G401.6 (cell line): ENCODE measurements around the gene TMEM97.
"Not testable (repeated sequence)": the region's sequence is repeated elsewhere in the genome, so short reads cannot be mapped to it uniquely, and the experiment has no call there.

Source experiments
- FAIRE-seq: peaks from 2 replicates; lab custom pipeline; 2012; peaks lifted over from hg19 to GRCh38; lab: Jason Lieb, UNC

Gene TMEM97

DNA sequence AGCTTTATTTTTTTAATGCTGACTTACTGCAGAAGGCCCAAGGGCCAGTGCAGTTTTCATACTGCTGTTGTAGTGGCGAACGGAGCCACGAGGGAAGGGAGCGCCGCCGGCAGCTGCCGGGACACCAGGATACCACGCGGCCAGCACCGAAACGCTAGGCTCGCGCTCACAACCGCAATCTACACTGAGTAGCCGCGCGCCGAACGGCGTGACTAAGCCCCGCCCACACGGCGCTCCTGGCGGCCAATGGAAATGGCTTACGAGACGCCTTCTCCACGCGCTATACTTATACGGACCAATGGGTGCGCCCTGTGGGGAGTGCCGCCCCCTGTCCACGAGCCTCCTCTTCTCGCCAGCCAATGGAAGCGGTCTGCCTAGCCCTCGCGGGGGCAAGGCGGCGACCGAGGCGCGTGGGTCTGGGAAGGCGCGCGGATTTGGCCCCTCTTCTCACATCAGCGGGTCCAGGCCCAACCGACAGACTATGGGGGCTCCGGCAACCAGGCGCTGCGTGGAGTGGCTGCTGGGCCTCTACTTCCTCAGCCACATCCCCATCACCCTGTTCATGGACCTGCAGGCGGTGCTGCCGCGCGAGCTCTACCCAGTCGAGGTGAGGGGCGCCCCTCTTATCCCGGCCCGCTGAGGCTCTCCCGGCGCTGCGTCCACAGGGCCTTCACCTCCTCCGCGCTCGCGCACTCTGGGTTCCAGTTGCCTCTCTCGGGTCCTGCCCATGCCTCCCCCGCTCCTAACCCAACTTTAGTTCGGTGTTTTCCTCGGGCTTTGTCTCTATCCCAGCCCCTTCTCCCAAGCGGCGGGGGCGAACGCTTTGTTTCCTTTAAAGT lies at the start of gene TMEM97:
TMEM97 (plus strand) TSS at position 442 of the 839 bp plus-strand sequence; CDS start at position 482, 40 bp downstream.
- FAIRE-seq = peak; percentile 94

DNA sequence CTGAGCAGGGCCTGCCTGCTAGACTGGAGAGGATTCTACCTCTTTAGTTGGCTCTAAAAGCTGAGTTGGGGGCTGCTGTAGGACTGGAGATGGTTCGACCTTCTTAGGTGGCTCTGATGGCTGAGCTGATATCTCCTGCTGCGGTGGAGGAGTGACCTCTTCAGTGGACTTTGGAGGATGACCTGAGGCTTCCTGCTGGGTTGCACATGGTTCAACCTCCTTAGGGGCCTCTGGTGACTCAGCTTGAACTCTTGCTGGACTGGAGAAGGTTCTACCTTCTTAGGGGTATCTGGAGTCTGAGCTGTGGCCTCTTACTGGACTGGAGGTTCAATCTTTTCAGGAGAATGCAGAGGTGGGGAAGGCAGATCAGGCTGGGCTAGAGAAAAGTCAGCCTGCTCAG lies 48.9 kb upstream of the TMEM97 start:
- no peak for FAIRE-seq

GRCh38 chr17:28270926-28271325 lies 48.1 kb upstream of the TMEM97 start:
- no peak for FAIRE-seq

- no peak for FAIRE-seq
These were observed 47.6 kb upstream of the TMEM97 start for GRCh38 chr17:28271431-28271830.

DNA sequence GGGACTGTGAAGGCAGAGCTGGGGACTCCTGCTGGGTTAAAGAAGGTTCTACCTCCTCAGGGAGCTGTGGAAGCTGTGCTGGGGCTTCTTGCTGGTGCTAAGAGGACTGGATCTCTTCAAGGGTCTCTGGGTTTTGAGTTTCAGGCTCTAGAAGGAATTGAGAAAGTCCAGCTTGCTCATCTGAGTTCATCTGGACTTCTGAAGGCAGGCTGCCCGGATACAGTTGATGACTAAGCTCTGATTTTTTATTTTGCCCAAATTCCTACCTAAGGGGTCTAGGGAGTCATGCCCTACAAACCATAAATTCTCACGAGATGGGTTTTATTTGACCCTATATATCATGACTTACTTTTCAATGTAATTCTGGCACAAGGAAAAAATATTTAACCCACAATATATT lies 46.8 kb upstream of the TMEM97 start:
- no peak for FAIRE-seq

DNA sequence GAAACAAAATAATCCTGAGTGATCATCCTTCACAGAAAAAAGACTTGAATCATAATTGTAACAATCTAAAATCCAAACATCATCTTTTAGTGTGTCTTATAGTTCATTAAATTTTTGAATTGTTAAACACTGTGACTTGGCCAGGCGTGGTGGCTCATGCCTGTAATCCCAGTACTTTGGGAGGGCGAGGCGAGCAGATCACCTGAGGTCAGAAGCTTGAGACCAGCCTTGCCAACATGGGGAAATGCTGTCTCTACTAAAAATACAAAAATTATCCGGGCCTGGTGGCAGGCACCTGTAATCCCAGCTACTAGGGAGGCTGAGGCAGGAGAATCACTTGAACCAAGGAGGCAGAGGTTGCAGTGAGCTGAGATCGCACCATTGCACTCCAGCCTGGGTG lies 45.7 kb upstream of the TMEM97 start:
- not testable (repeated sequence) for FAIRE-seq

GRCh38 chr17:28274591-28275265 lies 44.3 kb upstream of the TMEM97 start:
- no peak for FAIRE-seq

DNA sequence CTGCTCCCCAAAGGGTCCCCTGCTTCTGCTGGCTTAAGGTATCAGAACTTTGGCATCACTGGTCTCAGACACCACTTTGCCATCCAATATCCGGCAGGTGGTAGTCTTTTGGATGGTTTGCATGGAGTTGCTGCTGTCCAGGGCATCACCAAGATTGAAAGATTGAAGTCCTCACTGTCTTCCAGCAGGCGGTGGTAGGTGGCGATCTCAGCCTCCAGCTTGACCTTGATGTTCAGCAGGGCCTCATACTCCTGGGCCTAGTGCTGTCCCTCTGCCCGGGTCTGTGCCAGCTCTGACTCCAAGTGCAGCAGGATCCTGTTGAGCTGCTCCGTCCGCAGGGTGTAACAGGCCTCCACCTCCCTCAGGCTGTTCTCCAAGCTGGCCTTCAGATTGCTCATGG lies 43.0 kb upstream of the TMEM97 start:
- FAIRE-seq = no peak

GRCh38 chr17:28279411-28279810 lies 39.6 kb upstream of the TMEM97 start:
- FAIRE-seq = no peak

GRCh38 chr17:28280826-28281225 lies 38.2 kb upstream of the TMEM97 start:
- FAIRE-seq = no peak

DNA sequence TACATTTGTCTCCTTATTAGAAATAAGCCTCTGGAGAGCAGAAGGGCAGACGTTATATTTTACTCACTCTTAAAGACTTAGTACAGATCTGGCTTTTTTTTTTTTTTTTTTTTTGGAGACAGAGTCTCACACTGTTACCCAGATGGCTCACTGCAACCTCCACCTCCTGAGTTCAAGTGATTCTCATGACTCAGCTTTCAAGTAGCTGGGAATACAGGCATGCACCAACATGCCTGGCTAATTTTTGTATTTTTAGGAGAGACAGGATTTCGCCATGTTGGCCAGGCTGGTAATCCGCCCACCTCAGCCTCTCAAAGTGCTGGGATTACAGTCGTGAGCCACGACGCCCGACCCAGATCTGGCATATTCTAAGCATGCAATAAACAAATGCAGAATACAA lies 36.4 kb upstream of the TMEM97 start:
- FAIRE-seq = peak; percentile 94

DNA sequence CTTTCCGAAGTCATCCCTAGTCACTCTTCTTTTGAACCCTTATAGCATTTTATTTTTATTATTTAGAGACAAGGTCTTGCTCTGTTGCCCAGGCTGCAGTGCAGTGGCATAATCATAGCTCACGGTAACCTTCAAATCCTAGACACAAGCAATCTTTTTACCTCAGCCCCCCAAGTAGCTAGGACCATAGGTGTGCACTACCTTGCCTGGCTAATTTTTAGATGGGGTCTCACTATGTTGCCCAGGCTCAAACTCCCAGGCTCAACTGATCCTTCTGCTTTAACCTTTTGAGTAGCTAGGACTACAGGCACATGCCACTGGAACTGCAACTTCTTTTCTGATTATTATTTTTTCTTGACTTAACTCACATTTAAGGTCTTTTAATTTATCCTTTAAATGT lies 33.0 kb upstream of the TMEM97 start:
- no peak for FAIRE-seq

GRCh38 chr17:28290703-28291102 lies 28.3 kb upstream of the TMEM97 start:
- no peak for FAIRE-seq

- FAIRE-seq = no peak
These were observed 27.1 kb upstream of the TMEM97 start for GRCh38 chr17:28291780-28292330.

DNA sequence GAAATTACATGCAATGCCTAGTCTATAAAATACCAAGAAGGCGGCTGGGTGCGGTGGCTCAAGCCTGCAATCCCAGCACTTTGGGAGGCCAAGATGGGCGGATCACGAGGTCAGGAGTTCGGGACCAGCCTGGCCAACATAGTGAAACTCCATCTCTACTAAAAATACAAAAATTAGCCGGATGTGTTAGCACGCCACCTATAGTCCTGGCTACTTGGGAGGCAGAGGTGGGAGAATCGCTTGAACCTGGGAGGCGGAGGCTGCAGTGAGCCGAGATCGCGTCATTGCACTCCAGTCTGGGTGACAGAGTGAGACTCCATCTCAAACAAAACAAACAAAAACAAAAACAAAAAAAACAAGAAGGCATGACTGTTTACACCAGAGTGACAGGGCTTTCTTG lies 26.1 kb upstream of the TMEM97 start:
- FAIRE-seq = not testable (repeated sequence)

DNA sequence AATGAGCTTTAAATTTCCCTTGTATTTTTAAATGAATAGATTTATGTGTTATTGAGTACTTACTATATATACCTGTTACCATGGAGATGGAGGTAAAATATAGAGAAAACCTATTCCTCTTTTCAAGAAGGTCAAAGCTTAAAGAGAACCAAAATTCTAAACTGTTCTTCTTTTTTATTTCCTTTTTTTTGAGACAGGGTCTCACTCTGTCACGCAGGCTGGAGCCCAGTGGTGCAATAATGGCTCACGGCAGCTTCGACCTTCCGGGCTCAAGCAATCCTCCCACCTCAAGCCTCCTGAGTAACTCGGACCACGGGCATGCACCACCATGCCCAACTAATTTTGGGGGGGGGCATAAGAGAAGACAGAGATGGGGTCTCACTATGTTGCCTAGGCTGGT lies 25.0 kb upstream of the TMEM97 start:
- no peak for FAIRE-seq

GRCh38 chr17:28295677-28296578 lies 23.1 kb upstream of the TMEM97 start:
- FAIRE-seq = no peak

DNA sequence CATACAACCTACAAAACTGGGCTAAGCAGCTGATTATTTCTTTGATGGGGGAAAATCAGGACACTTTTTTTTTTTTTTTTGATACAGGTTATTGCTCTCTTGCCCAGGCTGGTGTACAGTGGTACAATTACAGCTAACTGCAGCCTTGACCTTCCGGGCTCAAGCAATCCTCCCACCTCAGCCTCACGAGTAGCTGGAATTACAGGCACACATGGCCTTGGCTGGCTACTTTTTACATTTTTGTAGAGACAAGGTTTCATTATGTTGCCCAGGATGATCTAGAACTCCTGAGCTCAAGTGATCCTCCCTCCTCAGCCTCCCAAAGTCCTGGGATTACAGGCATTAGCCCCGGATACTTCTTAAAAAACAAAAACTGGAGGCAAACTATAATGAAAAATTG lies 20.6 kb upstream of the TMEM97 start:
- FAIRE-seq = no peak

- FAIRE-seq = no peak
These were observed 12.0 kb upstream of the TMEM97 start for GRCh38 chr17:28306954-28307401.

GRCh38 chr17:28313841-28314240 lies 5.2 kb upstream of the TMEM97 start:
- FAIRE-seq = no peak

DNA sequence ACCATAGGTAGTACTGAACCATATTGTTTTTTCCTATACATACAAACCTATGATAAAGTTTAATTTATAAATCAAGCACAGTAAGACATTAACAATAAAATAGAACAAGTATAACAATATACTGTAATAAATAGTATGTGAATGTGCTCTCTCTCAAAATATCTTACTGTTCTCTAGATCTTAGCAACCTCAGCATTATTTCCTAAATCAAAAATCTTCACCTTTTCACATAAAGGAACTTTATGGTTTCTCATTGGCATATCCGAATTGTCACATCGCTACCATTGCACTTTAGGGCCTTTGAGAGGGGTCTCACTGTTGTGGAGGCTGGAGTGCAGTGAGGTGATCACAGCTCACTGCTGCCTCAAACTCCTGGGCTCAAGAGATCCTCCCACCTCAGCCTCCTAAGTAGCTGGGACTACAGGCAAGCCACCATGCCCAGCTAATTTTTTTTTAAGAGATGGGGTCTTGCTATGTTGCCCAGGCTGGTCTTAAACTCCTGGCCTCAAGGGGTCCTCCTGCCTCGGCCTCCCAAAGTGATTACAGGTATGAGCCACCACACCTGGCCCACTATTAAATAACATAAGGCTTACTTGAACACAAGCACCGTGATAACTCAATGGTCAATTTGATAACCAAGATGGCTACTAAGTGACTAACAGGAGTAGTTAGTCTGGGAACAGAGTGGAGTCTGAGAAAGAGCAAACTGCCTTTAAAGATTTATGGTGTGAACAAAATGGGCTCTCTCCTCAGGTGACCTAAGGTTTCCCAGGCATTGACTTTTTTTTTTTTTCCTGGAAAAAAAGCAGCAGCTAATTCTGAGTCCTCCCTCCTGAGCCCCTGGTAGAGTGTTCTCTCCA lies 2.9 kb upstream of the TMEM97 start:
- no peak for FAIRE-seq
